Fibroblast of the conjunctiva (primary cell): ENCODE measurements around the gene SNX25.
"Not testable (repeated sequence)": the region's sequence is repeated elsewhere in the genome, so short reads cannot be mapped to it uniquely, and the experiment has no call there.

Experiments used
- DNase-seq: peaks from one replicate; pipeline ENCODE4 v3.0.0-alpha.2; 2010; ENCODE audit warnings: low read depth

The SNX25 gene

DNA sequence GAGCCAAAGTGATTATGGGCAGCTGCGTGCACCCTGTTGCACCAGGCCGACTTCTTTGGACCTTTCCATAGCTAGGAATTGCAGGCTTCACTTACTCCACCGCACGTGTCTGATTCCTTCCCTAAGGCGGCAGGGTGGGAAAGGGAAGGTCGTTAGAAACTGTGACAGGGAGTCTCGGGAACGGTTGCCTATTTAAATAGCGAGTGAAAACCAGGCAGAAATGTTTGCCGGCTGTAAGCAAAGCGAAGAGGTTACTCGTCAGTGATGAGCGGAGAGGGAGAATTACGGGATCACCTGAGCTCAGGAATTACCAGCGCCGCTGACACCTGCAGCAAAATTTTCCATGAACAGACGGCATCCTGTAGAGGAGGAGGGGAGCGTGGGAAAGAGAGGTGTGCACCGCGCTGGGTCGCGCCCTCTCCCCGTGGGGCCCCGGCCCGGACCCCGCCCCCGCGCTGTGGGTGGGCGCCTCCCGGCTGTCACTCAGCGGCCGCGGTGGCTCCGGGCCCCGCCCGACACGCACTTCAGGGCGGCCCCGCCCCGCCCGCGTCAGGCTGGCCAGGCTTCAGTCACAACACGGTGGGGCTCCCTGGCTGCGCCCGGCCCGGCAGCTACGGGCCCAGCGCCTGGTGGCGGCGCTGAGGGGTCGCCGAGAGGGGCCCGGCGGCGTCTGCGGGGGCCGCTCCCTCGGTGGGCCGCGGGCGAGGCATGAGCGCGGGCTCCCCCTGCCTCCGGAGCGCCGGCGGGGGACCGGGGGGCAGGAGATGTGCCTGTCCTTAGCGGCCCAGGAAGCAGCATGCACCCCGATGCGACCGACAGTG is at the start of gene SNX25:
TSS of gene SNX25 (plus strand) at position 568 of the 821 bp plus-strand sequence. CDS start at position 797, 229 bp downstream.
- DNase-seq: peak; percentile 37

DNA sequence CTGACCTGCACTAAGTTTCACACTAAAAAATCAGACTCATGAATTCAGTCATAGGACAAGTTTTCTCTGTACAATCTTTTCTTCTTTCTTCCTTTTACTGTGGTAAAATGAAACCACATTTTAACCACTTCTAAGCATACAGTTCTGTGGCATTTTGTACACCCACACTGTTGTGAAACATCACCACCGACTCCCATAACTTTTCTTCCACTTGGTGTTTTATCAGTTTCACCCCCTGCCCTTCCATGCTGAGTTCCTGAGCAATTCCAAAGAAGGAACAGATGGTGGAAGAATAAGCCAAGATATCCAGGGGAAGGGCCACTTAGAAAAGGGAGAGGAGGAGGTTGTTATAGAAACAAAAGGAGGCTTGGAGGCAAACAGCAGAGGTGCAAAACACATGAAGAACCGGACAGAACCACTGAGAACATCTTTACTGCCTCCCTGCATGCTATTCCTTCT is 43.8 kb upstream of the SNX25 start:
- peak; percentile 12 for DNase-seq

DNA sequence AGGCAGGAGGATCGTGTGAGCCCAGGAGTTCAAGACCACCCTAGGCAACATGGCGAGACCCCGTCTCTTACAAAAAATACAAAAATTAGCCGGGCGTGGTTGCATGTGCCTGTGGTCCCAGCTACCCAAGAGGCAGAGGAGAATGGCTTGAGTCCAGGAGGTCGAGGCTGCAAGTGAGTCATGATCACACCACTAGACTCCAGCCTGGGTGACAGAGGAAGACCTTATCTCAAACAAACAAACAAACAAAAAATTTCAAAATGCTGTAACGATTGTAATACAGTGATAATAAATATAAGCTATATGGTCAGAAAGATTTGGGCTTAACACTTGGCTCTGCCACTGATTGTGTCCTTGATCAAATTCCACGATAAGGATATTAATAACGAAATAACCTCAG is 42.2 kb upstream of the SNX25 start:
- no peak for DNase-seq

DNA sequence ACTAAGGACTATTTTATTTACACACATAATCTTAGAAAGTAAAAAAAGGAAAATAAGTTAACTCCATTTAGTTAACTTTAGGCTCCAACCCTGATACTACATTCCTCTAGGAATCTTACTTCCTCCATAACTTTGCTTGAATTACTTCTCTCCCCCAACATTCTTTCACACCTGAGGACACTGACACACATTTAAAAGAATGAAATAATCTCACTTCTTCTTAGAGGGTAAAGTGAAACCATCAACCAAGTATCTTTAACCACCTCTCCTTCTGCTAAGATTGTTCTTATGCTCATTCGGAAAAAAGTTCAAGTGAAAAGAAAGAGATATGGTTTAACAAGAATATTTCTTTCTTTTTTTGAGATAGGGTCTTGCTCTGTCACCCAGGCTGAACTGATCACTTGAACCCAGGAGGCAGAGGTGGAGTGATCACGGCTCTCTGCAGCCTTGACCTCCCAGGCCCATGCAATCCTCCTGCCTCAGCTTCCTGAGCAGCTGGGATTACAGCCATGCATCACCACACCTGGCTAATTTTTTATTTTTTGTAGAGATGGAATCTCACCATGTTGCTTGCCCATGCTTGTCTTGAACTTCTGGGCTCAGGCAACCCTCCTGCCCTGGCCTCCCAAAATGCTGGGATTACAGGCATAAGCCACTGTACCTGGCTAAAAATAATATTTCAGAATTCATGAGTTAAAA is 37.9 kb upstream of the SNX25 start:
- DNase-seq: no peak

DNA sequence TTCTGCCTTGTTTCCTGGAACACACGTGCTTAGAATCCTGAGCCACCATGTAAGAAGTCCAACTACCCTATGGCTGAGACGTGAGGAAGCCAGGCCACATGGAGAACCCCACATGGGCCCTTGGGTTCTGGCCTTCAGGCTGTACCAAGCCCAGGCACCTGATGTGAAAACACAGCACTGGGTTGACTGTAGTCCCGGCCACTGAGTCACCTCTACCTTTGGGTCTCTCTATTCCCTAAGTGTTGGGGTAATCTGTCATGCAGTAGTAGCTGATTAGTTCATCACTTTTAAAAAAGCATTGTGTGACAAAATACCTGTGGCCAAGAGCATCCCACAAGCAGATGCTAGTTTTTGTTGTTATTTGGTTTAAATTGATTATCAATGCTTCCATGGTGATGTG is 29.9 kb upstream of the SNX25 start:
- no peak for DNase-seq

DNA sequence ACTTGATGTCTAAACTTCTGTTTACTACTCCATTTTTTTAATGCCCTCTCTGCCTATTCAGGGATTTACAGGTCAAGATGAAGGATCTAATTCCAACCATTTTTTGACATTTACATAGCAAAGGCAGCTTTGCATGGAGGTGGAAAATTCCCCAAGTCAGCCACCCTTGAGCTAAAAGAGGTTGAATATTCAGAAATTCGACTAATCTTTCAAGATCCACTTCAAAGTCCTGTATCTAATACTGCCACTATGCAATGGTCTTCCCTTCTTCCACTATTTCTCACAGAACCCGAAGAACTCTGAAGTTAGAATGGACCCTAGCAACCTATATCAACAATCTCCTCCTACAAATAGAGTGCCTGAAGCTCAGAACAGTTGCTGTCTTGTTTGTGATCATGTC is 27.2 kb upstream of the SNX25 start:
- DNase-seq: no peak

DNA sequence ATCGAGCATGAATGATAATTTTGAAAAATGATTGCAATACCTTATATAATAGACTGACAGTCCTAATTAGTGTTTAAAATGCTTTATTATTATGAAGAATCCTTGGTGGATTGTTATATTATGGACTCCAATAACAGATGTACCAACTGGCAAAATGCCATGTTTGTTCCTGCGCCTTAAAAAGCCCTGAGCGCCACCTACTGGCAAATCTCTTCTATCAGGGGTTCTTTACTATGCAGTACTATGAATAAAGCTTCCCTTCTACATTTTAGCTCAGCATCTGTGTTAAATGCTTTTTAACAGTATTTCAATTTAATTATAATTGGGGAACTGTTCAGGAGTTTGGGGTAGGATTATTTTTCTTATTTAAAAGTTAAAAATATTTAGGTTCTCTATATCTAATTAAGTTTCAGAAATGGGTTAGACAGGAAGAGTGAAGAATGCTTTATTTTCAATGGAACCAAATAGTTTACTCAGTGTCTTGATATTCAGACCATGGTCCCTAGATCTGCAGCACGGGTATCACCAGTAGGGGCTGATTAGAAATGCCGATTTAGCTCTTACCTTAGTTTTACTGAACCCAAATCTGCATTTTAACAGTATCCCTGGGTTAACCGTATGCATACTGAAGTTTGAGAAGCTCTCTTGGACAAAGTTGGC is 25.6 kb upstream of the SNX25 start:
- peak; percentile 89 for DNase-seq

DNA sequence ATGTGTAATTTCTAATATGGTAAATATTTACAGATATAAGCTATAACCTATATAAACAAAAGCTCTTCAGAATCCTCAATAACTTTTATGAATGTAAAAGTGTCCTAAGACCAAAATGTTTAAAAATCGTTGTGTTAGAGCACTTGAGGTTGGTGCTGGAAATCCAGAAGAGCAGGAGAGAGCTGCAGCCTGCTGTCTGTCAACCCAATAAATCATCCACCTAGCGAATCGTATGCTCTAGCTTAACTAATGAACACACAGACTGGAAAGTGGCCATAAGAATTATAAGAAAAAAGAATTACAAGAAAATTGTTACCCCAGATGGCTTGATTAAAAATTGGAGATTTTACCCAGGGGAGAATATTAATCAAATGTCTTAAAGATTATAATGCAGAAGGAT is 22.6 kb upstream of the SNX25 start:
- no peak for DNase-seq

DNA sequence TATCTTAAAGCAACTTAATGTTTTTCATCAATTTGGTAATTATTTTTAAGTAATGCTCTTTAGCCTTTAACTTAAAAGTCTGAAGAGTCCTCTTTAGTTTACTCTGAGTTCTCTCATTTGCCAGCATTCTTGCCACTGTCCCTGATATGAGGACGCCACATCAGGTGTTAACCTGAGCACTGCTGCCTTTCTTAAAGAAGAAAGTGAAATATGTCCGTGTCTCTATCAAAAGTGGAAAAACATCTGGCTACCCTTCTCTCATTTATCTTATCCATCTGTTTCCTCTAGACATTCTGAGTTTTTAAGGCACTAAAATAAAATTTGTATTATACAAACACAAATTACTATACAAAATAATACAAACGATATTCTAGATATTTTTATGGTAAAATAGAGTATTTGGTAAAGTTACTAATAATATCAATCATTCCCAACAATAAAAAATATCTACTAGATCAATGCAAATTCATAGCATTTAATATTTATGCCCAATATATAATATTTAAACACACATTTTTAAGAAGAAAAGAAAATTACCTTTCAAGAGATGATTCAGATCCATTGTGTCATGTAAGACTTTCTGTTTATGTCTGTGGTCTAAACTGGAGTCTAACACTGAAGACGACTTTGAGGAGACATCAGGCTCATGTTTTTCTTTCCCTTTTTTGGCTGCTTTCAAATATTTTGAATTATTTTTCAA is 19.6 kb upstream of the SNX25 start:
- no peak for DNase-seq

DNA sequence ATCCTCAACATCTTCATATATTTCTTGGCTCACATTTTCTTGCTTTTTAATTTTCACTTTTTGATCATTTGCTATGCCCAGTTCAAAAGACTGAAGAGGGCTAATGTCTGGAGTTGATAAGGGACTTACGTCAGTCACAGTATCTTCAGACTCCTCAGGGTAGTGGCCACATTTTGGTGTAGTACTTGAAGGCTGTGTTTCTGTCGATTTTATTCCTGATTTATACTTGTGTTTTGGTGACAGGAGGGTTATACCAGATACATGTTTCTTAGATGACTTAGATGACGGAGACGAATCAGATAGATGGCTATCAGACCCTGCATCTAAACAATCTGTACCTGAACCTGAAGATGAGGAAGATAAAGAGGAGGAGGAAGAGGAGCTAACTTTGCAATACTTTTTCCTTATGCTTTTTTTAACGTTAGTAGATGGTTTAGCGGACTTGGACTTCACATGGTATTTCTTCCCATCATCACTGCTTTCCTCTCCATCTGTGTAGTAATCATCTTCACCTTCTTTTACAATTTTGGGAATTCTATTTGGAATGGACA is 19.0 kb upstream of the SNX25 start:
- no peak for DNase-seq

DNA sequence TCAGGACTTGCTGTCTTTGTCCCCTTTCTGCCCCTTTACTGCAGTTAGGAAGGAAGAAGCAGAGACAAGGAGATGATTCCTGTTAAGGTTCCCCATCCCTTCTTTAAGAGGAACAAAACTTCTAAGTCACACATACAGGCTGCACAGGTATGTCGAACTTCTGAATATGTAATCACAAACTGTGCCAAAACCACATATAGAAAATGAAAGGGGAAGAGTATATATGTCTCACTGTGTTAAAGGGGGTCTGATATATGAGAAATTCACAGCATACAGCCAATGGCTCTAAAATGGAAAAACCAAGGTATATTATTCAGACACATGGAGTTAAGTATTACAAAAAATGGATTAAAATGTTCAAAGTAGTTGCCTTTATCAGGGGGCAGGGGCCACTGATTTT is 17.3 kb upstream of the SNX25 start:
- no peak for DNase-seq

DNA sequence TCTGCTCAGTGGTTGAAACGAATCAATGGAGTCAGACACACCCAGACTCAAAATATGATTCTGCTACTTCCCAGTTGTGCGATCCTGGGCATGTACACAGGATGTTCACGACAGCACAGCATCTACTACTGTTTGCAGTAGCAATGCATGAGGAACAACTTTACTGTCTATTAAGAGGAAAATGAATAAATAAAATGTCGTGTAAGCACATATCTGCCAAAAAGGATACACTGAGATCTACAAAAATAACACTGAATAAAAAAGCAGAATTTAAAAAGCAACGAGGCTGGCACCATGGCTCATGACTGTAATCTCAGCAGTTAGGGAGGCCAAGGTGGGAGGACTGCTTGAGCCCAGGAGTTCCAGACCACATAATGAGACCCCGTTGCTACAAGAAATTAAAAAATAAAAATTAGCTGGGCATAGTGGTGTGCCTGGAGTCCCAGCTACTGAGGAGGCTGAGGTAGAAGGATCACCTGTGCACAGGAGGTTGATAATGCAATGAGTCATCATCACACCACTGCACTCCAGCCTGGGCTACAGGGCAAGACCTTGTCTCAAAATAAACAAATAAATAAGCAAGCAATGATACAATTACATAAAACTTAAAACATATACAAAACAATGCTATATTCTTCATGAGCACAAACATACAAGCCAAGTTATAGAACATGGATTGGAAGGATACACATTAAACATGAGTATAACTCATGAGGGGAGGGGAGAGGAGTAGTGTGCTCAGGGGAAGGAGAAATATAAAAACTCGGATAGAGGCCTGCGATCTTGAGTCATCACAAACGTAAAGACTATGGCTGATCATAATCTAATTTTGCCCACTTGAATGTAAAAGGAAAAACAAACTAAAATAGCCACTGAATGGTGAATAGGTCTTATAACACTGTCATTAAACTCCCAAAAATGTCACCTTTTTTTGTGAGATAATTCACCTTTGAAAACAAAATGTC is 14.2 kb upstream of the SNX25 start:
- DNase-seq: no peak

DNA sequence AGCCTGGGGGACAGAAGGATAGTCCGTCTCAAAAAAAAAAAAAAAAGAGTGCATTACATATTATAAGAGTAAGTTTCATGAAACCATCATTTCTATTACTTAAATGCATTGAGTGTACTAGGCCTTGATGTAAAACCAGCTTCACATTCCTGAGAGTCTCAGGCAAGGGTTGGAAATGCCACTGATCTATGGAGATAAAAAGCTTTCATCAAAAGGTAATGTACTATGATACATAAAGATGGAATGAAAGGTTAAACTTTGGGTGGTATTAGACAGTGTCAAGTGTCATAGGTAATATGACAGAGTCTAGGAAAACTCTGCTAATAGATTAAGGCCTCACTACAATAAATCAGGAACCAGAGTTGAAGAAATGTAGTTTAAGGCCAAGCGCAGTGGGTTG is 13.0 kb upstream of the SNX25 start:
- no peak for DNase-seq

DNA sequence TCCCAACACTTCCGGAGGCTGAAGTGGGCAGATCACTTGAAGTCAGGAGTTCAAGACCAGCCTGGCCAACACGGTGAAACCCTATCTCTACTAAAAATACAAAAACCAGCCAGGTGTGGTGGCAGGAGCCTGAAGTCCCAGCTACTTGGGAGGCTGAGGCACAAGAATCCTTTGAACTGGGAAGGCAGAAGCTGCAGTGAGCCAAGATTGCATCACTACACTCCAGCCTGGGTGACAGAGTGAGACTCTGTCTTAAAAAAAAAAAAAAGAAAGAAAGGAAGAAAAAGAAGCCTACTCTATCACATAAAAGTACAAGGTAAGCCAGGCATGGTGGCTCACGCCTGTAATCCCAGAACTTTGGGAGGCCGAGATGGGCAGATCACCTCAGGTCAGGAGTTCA is 11.2 kb upstream of the SNX25 start:
- not testable (repeated sequence) for DNase-seq

DNA sequence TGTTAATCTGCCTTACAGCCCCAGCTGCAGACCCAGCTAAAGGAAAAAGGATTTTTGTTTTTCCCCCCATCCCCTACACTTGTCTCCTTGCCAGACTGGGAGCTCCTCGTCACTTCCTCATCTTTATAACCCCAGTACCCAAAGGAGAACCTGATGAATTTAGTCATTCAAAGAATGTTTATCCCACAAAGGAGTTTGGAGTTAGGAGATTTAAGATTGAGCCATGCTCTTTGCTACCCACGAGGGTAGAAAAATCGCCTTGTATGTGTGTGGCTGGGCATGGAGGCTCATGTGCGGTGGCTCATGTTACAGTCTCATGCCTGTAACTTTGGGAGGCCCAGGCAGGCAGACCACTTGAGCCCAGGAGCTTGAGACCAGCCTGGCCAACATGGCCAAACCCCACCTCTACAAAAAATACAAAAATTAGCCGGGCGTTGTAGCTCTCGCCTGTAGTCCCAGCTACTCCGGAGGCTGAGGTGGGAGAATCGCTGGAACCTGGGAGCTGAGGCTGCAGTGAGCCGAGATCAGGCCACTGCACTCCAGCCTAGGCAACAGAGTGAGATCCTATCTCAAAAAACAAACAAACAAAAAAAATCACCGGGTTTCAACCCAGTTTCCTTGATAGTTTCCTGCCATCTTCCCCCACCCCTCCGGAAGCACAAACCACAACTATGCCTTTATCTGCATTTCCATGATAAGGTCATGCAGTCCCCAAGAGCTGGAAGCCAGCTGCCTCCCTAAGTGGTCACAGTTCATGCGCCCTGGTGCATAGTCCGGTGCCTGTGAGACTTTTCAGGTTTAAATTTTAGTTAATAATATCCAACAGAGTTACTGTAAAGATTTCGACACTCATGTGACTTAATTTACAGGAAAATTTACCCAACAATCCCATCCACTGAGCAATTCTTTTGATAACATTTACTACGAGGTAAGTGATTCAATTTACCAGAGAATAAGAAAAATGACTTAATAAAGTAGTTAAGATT is 7.1 kb upstream of the SNX25 start:
- no peak for DNase-seq

DNA sequence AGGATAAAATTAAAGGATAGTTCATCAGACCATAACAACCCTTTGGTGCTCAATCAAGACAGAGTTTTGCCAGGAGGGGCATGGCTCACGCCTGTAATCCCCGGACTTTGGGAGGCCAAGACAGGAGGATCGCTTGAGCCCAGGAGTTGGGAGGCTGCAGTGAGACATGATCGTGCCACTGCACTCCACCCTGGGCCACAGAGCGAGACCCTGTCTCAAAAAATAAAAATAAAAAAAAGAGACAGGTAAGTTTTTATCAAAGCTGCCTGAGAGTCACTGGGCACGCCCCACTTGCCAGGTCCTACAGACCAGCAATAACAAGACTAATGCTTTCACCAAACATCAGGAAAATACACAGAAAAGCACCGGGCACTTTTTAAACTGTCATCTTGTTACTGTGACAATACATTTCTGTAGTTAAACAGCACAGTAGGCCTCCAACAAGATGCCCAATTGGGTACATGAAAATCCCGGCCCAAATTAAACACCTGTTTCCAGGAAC is 6.4 kb upstream of the SNX25 start:
- DNase-seq: no peak

DNA sequence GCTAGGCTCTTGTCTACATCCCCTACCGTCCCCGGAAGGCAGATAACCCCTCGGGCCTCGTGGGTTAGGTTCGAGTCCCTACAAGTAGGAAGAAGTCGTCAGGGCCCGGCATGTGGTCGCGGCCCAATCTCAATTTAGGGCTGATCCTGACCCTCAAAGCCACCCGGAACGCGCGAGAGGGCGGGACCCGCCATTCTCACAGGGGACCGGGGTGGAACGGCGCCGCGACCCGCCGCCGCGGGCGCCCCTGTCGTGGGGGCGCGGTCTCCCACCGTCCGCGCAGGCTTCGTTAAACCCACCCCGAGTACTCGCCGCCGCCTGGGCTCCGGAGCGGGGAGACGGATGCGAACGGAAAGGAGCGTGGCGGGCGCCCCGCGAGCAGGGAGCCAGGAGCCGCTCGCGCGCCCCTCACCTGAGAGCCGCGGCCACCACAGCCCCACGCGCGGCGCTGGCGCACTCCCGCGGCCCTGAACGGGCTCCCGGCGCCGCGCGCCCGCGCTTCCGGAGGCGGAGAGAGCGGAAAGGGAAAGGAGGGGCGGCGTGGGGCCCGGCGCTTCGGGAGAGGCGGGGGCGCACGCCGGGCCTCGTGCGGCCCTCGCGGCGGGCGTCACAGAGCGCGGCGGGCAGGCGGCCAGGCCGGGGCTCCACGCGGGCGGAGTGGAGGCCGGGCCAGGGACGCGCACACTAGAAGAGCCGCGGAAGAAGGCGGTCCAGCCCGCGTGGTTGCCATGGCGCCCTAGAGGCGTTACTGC is 5.7 kb upstream of the SNX25 start, which contains the start of gene CFAP97:
TSS of gene CFAP97 (minus strand) at position 515 of the 752 bp plus-strand sequence. CDS start 12,804 bp downstream, outside the sequence.
- peak; percentile 81 for DNase-seq

DNA sequence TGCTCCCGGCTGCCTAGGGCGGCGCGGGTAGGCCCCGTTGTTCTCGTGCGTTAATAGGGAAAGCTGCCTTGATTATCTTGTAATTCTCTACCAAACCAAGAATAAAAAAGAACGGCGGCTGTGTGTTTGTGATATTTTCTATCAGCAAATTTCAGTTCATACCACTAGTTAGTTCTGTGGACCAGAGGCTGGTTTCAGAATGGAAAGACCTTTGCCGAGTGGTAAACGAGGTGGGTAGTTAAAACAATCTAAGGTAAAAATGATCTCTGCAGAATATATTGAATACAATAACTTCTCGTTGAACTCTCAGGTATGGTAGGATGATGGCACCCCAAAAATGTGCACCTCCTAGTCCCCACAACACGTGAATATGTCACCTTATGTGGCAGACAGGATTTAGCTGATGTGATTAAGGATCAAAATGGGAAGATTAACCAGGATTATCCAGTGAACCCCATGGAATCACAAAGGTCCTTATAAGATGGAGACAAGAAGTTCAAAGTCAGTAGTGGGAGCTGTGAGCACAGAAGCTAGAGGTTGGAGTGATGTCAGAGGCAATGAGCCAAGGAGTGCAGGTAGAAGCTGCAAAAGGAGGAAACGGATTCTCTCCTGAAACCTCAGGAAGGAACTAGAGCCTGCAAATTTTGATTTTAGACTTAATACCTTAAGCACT is 5.0 kb upstream of the SNX25 start:
- no peak for DNase-seq
